HTR-8/SVneo (cell line): Measurements from ENCODE around the gene SCO1.
A peak's percentile ranks its signal among the peaks of the same experiment; 100 is the strongest.

ENCODE experiments used
- DNase-seq: peaks from one replicate; pipeline ENCODE4 v3.0.0; 2011; ENCODE audit warnings: low spot score, mixed read lengths; ENCODE audit not compliant: insufficient read length
- FAIRE-seq: peaks from 2 replicates; lab custom pipeline; 2011; peaks lifted over from hg19 to GRCh38; lab: Jason Lieb, UNC

The SCO1 gene

GRCh38 chr17:10661437-10661836, 35.9 kb downstream of the SCO1 start:
- no peak for FAIRE-seq
- DNase-seq, result no peak

- DNase-seq, result no peak
- no peak for FAIRE-seq
Measured at GRCh38 chr17:10657879-10658278, 39.5 kb downstream of the SCO1 start.

- DNase-seq, result no peak
- FAIRE-seq, result no peak
Measured at GRCh38 chr17:10657148-10657547, 40.2 kb downstream of the SCO1 start, which contains the start of gene MYH3. Gene MYH3 (minus strand): TSS chr17:10657309. CDS start chr17:10655064, 2,245 bp downstream.

- FAIRE-seq, result no peak
Measured at GRCh38 chr17:10653987-10654386, 43.3 kb downstream of the SCO1 start.

GRCh38 chr17:10652984-10653659, 44.2 kb downstream of the SCO1 start:
- no peak for DNase-seq
- no peak for FAIRE-seq

More at GRCh38 chr17:10653987-10654386, 43.3 kb downstream of the SCO1 start:
- no peak for DNase-seq

GRCh38 chr17:10651927-10652326, 45.4 kb downstream of the SCO1 start:
- FAIRE-seq (no peak), DNase-seq (no peak)

- FAIRE-seq (no peak), DNase-seq (no peak)
Measured at GRCh38 chr17:10649602-10650001, 47.7 kb downstream of the SCO1 start.

- DNase-seq, result no peak
- no peak for FAIRE-seq
Measured at GRCh38 chr17:10648956-10649355, 48.4 kb downstream of the SCO1 start.

- FAIRE-seq, result no peak
- no peak for DNase-seq
Measured at GRCh38 chr17:10648381-10648780, 49.0 kb downstream of the SCO1 start.

GRCh38 chr17:10646392-10646990, 50.8 kb downstream of the SCO1 start:
- FAIRE-seq (no peak), DNase-seq (peak; percentile 61)

- no peak for DNase-seq
- FAIRE-seq, result no peak
Measured at GRCh38 chr17:10640475-10640874, 56.9 kb downstream of the SCO1 start.

GRCh38 chr17:10638151-10638550, 59.2 kb downstream of the SCO1 start:
- DNase-seq, result no peak
- FAIRE-seq, result no peak

- DNase-seq, result no peak
Measured at GRCh38 chr17:10635290-10635689, 62.0 kb downstream of the SCO1 start.

GRCh38 chr17:10633738-10634379, 63.5 kb downstream of the SCO1 start:
- no peak for FAIRE-seq
- no peak for DNase-seq

More at GRCh38 chr17:10635290-10635689, 62.0 kb downstream of the SCO1 start:
- no peak for FAIRE-seq

- no peak for DNase-seq
- FAIRE-seq, result no peak
Measured at GRCh38 chr17:10631701-10632100, 65.6 kb downstream of the SCO1 start.

GRCh38 chr17:10631048-10631700, 66.2 kb downstream of the SCO1 start:
- DNase-seq (peak; percentile 37), FAIRE-seq (no peak)

- FAIRE-seq (no peak), DNase-seq (no peak)
Measured at GRCh38 chr17:10629706-10630105, 67.6 kb downstream of the SCO1 start.

- no peak for DNase-seq
- FAIRE-seq, result no peak
Measured at GRCh38 chr17:10628756-10629155, 68.6 kb downstream of the SCO1 start.

GRCh38 chr17:10626390-10626789, 70.9 kb downstream of the SCO1 start:
- FAIRE-seq (no peak), DNase-seq (no peak)

GRCh38 chr17:10624969-10625368, 72.4 kb downstream of the SCO1 start:
- no peak for FAIRE-seq
- DNase-seq, result no peak
